ENCODE measurements around the gene EFL1.
A peak's percentile ranks its signal among the peaks of the same experiment; 100 is the strongest.
"Not testable (repeated sequence)": the region's sequence is repeated elsewhere in the genome, so short reads cannot be mapped to it uniquely, and the experiment has no call there.

Gene EFL1

GRCh38 chr15:82262422-82263026 is at the start of gene EFL1, which contains the start of gene SAXO2:
EFL1 (minus strand) TSS chr15:82262734; CDS start chr15:82261778, 956 bp downstream.
SAXO2 (plus strand) TSS chr15:82262818; CDS start chr15:82262880, 62 bp downstream.
- FAIRE-seq: peak; percentile 89
- peak; percentile 89 for DNase-seq (ENCODE audit: extremely low spot score, insufficient read length, low read depth)

GRCh38 chr15:82311321-82311720 is 48.8 kb upstream of the EFL1 start:
- DNase-seq (ENCODE audit: extremely low spot score, insufficient read length, low read depth); FAIRE-seq: not testable (repeated sequence)

GRCh38 chr15:82309802-82310201 is 47.3 kb upstream of the EFL1 start:
- FAIRE-seq (no peak), DNase-seq (ENCODE audit: extremely low spot score, insufficient read length, low read depth) (no peak)

DNA sequence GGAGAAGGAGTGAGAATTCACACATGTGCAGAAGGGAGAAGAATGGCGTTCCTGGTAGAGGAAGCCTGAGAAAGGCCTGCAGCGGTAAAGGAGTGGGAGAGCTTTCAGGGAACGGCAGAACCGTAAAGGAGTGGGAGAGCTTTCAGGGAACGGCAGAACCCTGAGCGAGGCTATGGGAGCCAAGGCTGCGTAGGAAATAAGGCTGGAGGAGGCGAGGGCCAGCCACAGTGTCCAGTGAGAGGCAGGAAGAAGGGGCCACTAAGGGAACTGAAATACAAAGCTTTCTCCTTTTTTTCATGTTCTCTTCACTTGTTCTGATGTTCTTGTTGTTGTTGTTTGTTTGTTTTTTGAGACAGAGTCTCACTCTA is 45.2 kb upstream of the EFL1 start:
- FAIRE-seq: no peak
- DNase-seq (ENCODE audit: extremely low spot score, insufficient read length, low read depth): no peak

DNA sequence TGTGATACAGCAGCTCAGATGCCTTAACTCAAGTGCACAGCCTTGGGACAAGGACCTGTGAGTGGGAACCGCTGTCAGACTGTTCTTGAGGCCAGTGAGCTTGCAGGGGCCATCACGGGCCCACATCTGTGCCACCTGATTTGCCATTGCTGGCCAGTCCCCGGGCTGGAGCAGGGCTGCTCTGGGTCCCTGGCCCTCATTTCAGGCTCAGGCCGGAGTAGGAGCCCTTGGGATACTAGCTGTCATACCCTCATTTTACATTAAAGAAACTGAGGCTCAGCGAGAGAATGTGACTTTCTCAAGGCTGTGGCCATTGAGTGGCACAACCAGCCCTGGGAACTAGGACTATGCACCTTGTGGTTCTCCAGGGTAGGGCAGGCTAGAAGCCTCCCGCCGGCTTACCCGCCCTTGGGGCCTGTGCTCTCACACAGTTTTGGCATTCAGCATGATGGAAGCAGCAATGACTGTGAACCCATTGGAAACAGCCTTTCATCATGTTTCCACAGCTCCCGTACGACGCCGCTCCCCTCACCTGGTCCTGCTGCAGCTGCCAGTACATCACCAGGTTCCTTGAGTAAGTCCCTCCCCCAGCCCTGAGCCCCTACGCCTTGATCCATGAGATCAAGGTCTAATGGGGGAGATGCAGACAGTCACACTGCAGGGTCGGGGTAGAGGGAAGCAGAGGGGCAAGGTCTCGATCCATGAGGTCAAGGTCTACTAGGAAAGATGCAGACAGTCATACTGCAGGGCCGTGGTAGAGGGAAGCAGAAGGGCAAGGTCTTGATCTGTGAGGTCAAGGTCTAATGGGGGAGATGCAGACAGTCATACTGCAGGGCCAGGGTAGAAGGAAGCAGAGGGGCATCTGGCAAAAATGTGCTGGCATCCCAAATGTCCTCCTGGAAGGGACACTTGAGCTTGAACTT is 44.5 kb upstream of the EFL1 start:
- no peak for DNase-seq (ENCODE audit: extremely low spot score, insufficient read length, low read depth)
- FAIRE-seq: no peak

GRCh38 chr15:82305621-82306048 is 43.1 kb upstream of the EFL1 start:
- FAIRE-seq (no peak), DNase-seq (ENCODE audit: extremely low spot score, insufficient read length, low read depth) (no peak)

DNA sequence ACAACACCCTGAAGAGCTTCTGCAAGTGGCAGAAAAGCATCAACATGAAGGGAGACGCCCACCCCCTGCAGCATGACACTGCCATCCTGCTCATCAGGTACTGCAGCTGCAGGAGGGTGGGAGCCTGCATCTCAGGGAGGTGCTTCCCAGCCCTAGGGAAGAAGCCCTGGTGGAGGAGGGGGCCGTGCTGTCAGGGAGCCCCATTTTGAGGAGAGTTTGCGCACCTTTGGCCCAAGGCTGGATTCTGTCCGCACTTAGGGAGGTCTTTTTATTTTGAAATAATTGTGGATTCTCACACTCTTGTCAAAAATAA is 42.2 kb upstream of the EFL1 start:
- FAIRE-seq: no peak

GRCh38 chr15:82303956-82304777 is 41.6 kb upstream of the EFL1 start:
- FAIRE-seq (no peak), DNase-seq (ENCODE audit: extremely low spot score, insufficient read length, low read depth) (no peak)

More for the DNA sequence above, 42.2 kb upstream of the EFL1 start:
- DNase-seq (ENCODE audit: extremely low spot score, insufficient read length, low read depth): no peak

GRCh38 chr15:82301296-82302016 is 38.9 kb upstream of the EFL1 start:
- FAIRE-seq: no peak
- no peak for DNase-seq (ENCODE audit: extremely low spot score, insufficient read length, low read depth)

DNA sequence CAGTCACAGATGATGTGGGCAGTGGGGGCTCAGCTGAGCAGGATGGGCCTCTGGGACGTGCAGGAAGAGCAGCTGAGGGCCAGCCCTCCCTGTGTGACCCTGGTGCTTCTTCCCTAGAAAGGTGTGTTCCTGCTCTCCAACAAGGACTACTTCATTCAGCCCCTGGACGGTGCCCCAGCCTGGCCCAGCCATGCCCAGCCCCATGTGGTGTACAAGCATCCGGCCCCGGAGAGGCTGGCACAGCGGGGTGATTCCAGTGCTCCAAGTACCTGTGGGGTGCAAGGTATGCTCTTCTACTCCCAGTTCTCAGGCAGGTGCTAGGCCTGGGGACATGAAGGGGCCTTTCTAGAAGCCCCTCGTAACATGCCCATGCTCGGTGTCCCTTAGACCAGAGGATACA is 38.3 kb upstream of the EFL1 start:
- FAIRE-seq (no peak), DNase-seq (ENCODE audit: extremely low spot score, insufficient read length, low read depth) (no peak)

DNA sequence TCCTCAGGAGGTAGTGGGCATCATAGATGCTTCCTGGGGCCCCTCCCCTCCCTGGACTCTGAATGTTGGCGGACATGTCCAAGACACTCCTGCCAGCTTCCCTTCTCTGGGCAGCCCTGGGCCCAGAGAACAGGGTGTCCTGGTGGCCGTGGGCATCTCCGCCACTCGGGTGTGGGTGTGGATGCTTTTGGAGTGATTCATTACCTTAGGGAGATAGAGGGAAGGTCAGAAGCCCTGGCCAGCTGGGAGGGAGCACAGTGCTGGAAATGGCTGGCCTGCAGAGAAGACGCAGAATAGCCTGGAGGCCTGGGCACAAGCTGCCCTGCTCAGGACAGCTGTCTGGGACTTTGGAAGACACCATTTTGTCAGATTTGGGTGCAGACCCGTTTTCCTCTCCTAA is 37.8 kb upstream of the EFL1 start:
- FAIRE-seq; DNase-seq (ENCODE audit: extremely low spot score, insufficient read length, low read depth): not testable (repeated sequence)

DNA sequence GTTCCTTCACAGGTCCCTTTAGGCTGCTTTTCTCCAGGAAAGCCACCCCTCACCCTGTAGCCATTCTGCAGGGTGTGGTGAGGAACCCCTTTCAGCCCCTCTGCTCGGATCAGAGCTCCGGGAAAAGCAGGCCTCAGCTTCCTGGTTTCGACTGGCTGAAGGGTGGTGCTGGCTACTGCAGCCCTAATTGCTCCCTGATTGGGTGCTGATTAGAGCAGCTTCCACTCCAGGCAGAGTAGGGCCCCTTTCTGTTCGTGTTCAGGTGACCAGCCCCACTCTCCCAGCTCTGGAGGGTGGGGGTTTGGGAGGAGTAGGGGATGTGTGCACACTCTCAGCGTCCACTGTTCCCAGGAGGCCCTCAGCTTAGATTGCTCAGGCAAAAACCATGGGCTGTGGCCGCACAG is 37.0 kb upstream of the EFL1 start:
- DNase-seq (ENCODE audit: extremely low spot score, insufficient read length, low read depth); FAIRE-seq: not testable (repeated sequence)

- no peak for DNase-seq (ENCODE audit: extremely low spot score, insufficient read length, low read depth)
- no peak for FAIRE-seq
Observed at GRCh38 chr15:82298520-82298919, 36.0 kb upstream of the EFL1 start.

DNA sequence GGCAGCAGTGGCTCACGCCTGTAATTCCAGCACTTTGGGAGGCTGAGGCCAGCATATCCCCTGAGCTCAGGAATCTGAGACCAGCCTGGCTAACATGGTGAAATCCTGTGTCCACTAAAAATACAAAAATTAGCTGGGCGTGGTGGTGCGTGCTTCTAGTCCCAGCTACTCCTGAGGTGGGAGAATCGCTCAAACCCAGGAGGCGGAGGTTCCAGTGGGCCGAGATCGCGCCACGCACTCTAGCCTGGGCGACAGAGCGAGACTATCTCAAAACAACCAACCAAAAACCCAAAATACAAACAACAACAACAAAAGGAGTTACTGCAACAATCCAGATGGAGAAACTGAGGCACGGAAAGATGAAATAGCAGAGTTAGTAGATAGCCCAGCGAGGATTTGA is 35.5 kb upstream of the EFL1 start:
- DNase-seq (ENCODE audit: extremely low spot score, insufficient read length, low read depth): no peak
- no peak for FAIRE-seq

DNA sequence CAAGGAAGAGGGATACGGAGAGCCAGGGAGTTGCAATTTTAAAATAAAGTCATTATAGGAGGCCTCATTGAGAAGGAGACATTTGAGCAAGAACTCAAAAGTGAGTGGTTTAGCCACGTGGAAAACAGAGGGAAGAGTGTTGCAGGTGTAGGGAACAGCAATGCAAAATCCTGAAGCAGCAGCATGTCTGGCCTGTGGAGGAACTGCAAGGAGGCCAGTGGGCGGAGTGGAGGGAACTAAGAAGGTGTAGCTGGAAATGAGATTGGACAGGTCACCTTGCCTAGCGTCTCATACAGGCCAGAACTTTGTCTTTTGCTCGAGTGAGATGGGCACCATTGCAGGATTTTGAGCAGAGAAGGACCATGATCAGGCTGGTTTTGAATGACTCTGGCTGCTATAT is 35.0 kb upstream of the EFL1 start:
- no peak for DNase-seq (ENCODE audit: extremely low spot score, insufficient read length, low read depth)
- no peak for FAIRE-seq

GRCh38 chr15:82294061-82294690 is 31.6 kb upstream of the EFL1 start:
- no peak for FAIRE-seq
- no peak for DNase-seq (ENCODE audit: extremely low spot score, insufficient read length, low read depth)

- FAIRE-seq (no peak), DNase-seq (ENCODE audit: extremely low spot score, insufficient read length, low read depth) (no peak)
Observed at GRCh38 chr15:82292271-82292670, 29.7 kb upstream of the EFL1 start.

DNA sequence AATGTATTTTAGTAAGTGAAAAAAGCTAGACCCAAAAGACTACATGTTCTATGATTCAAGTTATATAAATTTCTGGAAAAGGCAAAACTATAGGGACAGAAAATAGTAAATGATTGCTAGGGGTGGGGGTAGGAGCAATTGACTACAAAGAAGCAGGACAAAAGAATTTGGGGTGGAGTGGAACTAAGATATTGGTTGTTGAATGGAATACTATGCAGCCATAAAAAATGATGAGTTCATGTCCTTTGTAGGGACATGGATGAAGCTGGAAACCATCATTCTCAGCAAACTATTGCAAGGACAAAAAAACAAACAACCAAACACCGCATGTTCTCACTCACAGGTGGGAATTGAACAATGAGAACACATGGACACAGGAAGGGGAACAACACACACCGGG is 25.7 kb upstream of the EFL1 start:
- not testable (repeated sequence) for DNase-seq (ENCODE audit: extremely low spot score, insufficient read length, low read depth); FAIRE-seq

DNA sequence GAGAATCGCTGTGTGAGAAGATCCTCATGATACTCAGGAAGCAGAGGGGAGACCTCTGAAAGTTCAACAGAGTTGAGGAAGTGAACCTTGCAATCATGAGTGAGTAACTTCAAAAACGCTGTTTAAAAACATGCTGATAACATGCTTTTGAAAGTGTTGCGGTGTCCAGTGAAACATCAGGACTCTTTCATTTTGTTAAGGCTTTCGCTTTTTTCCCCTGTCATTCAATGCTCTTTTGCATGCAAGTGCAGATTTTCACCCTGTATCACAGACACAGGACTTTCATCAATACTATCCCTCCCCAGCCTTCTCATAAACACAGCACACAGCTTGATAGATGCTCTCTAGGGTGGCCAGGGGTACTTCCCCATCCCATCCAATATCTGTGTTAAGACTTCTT is 23.9 kb upstream of the EFL1 start:
- DNase-seq (ENCODE audit: extremely low spot score, insufficient read length, low read depth): not testable (repeated sequence)
- FAIRE-seq: peak; percentile 89
